NCI-H82 treated with DMSO at 0.1 percent for 48 hours (cell line): Measurements from ENCODE around the gene MGAT4C.
A peak's percentile ranks its signal among the peaks of the same experiment; 100 is the strongest.
"Not testable (repeated sequence)": the region's sequence is repeated elsewhere in the genome, so short reads cannot be mapped to it uniquely, and the experiment has no call there.

ENCODE experiments used
- DNase-seq: peaks from one replicate; lab custom pipeline; 2025; ENCODE audit not compliant: unreplicated experiment; lab: John Stamatoyannopoulos, UW

The MGAT4C gene

DNA sequence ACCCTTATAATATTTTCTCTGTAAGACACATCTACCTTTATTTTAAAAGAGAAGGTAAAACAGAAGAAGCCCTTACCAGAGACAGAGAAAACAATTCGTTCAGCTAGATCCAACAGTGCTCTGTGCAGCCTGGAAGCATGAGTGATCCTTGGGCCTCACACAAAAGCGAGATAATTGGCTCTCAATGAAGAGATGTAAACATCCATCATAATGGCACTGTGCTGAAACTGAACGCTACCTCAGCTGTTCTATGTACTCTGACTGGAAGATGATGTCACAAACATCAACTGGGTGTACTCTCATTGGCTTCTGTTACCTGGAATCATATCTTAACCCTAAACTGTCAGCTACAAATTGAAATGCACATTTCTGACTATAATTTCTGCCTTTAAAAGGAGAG lies at the start of gene MGAT4C:
Gene MGAT4C (minus strand): TSS at position 229 of the 400 bp plus-strand sequence.
- peak; percentile 80 for DNase-seq

DNA sequence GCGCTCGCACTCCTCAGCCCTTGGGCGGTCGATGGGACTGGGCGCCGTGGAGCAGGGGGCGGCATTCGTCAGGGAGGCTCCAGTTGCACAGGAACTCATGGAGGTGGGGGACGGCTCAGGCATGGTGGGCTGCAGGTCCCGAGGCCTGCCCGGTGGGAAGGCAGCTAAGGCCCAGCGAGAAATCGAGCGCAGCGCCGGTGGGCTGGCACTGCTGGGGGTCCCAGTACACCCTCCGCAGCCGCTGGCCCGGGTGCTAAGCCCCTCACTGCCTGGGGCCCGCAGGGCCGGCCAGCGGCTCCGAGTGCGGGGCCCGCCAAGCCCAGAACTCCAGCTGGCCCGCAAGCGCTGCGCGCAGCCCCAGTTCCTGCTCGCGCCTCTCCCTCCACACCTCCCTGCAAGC lies 40.2 kb upstream of the MGAT4C start:
- DNase-seq: not testable (repeated sequence)

DNA sequence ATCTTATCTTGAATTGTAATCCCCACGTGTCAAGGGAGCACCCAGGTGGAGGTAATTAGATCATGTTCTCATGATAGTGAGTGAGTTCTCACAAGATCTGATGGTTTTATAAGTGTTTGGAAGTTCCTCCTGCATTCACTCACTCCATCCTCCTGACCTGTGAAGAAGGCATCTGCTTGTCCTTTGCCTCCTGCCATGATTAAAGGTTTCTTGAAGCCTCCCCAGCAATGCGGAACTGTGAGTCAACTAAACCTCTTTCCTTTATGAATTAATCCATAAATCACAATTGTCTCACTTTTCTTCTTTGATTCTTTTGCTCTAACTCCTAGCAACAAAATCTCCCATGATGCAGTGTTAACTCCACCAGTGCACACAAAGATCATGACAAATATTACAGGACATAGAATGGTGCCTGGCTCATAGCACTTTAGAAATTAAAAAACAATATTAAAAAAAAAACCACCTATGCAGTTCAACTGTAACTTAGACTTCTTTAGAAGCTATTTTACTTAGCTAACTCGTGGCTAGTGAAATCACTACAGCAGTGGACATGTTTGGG lies 37.6 kb upstream of the MGAT4C start:
- DNase-seq: no peak

DNA sequence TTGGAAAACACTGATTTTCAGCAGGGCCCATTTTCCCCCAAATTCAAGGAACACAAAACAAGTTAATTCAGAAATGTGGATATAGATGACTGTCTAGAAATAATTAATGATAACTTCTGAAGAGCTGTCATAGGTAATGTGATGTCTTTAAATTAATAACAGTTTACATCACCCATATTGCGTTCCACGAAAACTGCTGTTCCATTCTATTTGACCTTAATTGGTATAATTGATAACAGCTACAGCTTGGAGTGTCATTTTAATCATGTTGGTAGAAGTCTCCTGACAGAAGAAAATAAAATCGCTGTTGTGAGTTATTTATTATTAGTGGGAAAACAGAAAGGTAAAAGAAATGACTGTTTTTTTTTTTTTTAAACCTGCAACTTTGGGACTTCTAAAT lies 36.3 kb upstream of the MGAT4C start:
- no peak for DNase-seq

DNA sequence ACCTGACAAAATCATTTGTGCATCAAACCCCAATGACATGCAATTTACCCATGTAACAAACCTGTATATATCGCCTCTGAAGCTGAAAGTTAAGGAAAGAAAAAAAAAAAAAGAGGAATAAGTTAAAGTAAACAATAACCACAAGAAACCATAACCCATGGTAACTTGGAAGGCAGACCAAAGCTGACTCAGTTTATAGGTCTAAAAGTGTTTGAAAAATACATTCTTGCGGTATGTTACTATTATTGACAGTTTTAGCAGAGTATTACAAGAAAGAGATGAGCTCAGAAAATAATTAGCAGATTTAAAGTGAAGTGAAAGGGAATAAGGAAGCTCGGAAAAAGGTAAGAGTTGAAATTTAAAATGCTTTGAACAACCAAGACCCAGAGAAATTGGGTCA lies 34.4 kb upstream of the MGAT4C start:
- DNase-seq: no peak

DNA sequence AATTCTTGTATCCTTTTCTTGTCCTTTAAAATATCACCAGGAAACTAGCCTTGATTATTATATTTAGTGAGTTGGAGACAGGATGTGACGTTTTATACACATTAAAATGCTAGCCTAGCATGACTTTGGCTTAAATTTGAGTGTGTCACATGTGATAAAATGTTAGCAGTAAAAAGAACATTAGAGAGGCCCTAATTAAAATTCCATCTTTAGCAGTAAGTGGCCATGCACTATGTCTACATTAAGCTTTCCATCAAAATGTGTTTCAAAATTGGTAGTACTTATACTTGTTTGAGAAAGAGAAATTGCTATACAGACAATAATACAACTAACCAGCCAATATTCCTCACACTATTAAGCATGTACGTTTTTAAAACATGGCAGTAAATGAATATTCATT lies 29.9 kb upstream of the MGAT4C start:
- DNase-seq: no peak

DNA sequence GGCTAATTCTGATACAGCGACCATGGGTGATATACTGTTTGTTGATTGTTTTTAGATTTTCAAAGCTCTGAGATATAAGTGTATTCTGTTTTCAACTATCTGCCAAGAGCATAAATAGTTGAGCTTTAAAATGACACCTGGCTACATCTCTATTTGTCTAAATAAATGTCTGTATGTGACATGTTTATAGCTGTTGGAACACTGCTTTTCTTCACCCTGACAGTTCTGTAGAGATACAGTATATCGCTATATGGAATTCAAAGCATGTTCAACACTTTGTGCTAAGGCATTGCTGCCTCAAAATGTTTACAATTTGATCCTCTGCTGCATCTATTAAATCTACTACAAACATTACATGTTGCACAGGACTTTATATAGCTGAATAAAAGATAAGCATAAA lies 27.4 kb upstream of the MGAT4C start:
- DNase-seq: no peak

DNA sequence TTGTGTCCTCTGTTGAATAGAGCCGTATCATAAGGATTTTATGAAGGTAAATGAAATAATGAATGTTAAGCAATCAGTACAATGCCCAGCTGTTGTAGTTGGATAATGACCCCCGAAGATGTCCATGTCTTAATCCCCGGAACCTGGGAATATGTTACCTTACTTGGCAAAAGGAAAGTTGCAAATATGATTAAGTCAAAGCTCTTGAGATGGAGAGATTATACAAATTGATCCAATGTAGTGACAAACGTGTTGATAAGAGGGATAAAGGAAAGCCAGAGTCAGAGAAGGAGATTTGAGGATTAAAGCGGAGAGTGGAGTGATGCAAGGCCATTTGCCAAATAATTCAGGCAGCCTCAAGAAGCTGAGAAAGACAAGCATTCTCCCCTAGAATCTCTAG lies 19.2 kb upstream of the MGAT4C start:
- peak; percentile 99 for DNase-seq

DNA sequence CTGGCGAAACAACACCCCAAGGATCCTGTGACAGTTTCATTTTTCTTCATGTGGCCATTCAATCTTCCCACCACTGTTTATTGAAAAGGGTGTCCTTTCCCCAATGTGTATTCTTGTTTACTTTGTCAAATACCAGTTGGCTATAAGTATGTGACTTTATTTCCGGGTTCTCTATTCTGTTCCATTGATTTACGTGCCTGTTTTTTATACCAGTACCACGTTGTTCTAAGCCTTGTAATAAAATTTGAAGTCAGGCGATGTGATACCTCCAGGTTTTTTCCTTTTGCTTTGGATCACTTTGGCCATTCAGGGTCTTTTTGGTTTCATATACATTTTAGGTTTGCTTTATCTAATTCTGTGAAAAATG lies 9.1 kb upstream of the MGAT4C start:
- DNase-seq: no peak

DNA sequence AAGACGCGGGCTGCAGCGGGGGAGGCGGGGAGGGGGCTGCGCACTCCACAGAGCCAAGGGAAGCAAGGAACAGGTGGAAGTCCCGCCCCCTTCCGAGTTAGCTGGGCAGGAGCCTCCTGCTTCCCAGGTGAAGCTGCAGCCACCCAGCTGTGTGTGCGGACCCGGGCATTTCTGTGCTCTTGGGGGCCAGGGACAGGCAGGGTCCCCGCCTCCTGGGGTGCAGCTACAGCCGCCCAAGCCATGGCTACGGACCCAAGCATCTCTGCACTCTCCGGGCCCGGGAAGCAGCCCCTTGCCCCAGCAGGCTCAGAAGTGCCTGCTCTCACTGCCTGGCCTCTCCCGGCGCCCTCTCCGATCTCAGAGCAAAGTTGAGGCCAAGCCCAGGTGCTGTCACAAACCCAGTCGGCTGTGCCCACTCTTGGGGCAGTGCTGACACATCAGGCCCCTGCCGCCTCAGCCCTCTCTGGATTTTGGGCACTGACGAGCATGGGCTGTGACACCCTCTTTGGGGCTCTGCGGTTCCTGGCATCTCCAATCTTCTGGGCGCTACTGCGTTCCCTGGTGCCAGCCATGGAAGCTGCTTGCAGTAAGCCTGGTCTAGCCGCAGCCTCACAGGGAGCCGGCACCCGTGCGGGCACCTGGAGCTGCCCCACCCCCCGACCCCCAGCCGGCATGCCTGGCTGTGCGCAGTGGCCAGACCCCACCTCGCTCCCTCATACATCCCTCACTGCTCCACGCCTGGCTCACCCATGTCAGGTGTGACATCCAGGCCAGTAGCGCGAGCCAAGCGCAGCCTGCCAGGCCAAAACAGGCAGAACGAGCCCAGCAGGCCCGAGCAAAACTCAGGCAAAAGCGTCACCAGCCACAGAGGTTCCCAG lies 8.5 kb upstream of the MGAT4C start:
- DNase-seq: no peak

DNA sequence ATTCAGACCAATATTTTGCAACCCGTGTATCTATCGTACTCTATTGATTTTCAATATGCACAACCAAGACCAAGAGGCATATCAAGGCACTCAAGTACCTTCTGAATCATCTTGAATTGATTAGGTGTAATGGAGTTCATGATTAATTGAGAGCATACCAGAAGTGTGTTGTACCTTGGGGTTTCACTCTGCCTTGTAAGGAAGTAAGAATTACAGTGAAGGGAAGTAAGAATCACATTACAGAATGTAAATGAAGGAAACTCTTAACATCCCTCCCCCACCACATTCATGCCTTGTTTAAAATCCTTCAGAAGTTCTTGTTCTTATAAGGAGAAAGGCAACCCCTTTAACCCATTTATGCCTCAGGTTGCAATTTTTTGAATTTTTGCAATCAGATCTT lies 5.4 kb upstream of the MGAT4C start:
- DNase-seq: no peak

DNA sequence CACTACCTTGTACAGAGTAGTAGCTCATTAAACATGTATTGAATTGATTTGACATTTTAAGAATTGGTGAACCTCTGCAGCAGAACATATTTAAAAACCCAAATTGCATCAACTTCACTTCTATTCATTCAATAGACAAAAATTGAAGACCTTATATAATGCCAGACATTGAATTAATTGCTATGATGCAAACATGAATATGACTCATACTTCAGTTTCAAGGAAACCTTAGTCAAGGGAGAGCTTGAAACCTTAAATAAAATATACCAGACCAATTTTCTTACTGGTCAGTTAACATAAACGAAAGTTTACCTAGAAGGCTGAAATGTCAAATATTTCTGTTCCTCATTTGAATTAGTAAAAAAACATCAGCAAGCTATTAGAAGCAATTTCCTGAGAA lies 5.0 kb upstream of the MGAT4C start:
- no peak for DNase-seq

DNA sequence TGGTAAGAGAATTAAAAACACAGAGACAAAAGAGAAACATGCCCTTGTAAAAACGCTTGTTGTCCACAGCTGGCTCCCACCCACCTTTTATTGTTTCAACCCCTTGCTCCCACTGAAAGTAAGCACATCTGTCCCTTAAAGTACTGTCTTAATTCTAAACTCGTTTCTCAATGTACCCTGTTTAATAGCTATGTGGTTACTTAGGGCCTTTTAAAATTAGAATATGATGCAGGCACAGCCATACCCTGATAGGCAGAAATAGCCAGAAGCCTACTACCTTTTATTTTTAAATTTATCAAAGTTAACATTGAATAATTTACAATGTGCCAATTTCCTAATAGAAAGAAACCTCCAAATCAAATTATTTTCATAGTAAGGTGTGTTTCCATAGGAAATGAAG lies 4.0 kb upstream of the MGAT4C start:
- DNase-seq: no peak

DNA sequence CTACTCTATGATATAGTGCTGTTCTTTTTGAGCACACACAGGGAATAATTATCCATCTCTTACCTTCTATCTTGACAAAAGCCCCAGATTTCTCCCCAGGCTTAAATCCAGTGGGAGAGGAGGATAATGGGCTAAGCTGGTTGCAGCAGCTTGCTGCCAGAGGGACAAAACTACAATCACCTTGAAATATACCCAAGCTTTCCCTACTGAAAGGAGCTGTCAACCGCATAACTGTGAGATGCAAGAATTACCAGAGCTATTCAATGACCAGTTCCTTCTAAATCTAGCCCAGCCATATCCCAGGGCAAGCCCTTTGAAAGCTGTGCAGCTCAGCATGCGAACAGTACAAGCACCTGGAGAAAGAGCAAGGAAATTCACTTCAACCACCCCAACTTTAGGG lies 943 bp upstream of the MGAT4C start:
- DNase-seq: peak; percentile 45

DNA sequence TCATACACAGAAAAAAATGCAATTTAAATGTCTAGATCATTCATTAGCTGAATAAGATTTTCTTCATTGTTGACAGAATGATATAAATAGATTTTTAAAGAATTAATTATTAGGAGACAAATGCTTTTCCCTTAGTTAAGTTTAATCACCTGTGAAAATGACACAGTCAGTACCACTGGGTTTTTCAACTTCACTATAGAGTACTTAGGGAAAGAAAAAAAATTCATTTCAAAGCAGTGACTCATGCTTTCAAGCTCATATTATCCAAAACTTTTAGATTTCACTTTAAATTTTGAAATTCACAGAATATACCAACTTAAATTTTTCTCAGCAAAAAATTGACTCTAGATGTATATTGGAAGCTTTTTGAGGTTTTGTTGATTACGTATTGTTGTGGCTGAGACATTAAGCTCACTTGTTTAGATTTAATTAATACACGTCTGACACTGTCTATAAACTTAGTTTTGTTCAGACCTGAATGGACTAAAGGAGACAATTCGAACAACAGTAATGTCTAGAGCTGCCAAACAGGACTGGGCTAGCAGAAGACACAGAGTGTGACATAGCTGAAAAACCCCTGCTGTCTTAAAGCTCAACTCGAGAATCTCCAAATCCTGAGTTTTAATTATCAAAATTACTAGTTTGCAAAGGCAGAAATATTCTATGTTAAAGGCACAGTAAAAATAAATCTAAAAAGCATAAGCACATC lies 1.6 kb downstream of the MGAT4C start:
- no peak for DNase-seq

DNA sequence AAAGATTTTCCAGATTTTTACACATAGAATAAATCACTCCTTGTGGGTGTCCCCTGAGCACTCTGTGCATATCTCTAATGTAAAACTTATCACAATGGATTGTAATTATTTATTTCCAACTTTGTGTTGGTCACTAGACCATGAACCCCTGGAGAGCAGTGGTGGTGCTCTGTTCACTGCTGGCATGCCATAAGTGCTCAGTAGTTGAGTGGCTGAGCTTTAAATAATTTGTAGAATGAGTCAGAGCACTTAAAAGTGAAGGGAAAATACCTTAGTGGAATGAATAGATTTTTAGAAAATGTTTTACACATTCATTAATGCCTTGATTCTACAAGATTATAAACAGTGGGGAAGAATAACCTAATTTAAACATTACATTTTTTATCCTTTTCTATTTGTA lies 6.3 kb downstream of the MGAT4C start:
- no peak for DNase-seq

DNA sequence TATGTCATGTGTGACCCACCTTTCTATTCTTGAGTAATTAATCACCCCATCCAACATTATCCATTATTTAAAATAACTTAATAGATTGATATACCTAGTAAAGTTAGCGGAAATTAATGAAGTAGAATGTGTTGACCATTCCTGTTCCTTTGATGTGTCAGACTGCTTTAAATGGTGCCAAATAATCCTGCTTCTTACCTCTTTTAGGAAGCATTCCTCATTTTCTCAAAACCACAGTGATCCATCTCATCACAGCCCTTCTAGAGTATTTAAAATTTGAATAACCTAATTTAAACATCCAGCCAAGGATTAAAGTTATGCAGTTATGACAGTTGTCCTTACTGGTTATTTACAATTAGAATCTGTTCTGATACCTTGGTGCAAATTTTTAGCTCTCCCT lies 6.9 kb downstream of the MGAT4C start:
- no peak for DNase-seq

DNA sequence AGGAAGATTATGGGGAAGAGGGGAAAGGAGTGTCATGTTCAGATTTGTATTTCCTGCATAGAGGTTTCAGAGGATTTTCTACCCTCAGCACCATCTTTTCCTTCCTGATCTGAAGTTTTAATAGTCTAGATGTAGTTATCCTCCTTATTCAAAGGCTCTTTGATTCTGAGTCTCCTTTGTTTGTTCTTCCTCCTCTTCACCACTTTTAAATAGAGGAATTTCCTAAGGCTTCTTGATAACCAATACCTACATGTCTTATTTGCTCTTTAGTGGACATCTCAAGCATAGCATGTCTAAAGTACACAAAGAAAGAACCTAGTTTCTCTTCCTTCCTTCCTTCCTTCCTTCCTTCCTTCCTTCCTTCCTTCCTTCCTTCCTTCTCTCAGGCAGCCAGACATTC lies 8.3 kb downstream of the MGAT4C start:
- no peak for DNase-seq

DNA sequence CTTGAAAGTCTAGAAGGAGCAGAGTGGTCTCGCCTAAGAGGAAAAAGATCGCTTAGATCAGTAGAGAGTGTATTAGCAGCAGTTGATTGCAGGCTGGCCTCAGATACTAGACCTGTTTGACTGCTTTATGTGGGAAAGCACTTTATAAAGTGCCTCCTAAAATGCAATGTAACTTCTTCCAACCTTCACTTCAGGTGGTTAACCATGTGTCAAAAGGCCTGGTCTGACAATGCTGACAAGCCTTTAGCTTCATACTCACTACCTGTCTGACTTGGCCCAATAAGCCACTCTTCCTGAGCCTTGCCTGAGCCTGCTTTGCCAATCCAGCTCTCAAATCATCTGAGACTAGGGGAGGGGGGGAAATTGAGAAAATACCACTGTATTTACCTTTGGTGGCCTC lies 14.6 kb downstream of the MGAT4C start:
- DNase-seq: no peak

DNA sequence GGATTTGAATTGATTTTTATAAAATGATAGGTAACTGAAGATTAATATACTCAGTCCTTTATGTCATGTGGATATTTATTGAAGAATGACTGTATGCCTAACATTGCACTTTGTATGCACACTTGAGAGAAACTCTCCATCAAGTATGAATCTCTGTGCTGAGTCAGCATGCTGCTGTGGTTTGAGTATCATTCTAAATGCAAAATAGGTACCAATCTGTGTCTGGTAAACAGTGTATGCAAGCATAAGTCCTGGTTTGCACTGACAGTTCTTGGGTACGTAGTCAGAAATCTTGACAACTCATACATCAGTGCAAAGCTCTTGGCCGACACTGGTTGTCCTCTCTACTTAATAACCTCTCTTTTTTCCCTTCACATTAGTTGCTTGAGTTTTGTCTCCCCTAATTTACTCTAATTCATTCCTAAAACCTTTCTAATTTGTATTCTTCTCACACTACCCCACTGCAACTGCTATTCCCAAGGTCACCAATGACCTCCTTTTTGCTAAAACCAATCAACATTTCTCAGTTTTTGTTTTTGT lies 21.8 kb downstream of the MGAT4C start:
- DNase-seq: no peak

DNA sequence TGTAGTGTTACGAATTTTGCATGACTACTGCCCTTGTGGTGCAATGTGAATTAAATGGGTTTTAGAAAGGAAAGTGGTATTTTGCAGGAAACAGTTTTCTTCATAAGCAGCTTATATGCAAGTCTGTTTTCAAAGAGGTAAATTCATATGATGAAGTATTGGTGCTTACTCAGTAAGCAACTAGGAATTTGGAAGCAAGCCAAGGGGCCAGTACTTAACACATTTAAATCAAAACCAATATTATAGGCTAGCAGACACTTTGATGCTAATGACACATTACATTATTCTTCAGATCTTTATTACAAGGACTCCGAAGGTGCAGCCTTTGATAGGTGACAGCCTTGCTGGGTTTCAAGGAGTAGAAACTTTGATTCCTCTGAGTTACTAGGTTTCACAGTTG lies 23.1 kb downstream of the MGAT4C start:
- DNase-seq: no peak

DNA sequence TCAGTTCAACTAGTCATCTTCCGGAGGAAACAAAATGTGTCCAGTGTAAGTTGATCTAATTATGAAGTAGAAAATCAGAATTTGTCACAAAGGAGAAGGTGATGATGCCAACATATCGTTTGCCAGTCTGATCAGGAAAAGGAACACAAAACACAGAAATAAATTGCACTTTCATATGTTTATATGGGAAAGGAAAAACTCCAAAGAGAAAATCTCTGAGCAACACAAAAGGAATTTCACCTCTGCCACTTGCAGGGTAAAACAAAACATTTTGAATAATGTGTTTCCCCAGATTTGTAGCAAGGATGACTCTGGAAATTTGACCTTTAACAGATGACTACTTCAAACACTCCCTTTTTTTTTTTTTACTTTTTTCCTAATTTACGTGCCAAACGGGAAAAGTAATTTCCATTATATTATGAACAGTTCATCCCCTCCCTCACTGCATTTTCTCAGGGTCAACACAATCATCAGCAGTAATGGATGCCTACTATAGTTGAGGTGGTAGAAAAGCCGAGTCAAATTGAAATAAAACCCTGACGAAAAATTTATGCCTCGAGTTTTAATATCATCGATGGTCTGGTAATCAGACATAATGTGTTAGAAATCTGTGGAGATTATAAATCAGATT lies 25.6 kb downstream of the MGAT4C start:
- no peak for DNase-seq
